Gastroesophageal sphincter (tissue), 3 donors: ENCODE results near the gene RAC2.
A peak's percentile ranks its signal among the peaks of the same experiment; 100 is the strongest.

Source experiments
- CTCF ChIP-seq, 4 experiments: fragments of 200-600 bp in 2 of 4; fragments of 450-650 bp in 2 of 4; sonication (generic) in 1 of 4; IDR thresholded peaks; one replicate each; pipeline ENCODE4 v1.5.1; 2017 to 2019; ENCODE audit warnings: antibody characterized with exemption in 4 of 4, mild to moderate bottlenecking in 2 of 4, moderate library complexity in 2 of 4
- POLR2A ChIP-seq, 2 donors: fragments of 450-650 bp; IDR thresholded peaks; one replicate each; pipeline ENCODE4 v1.6.1; 2017; ENCODE audit warnings: antibody characterized with exemption in 2 of 2, mild to moderate bottlenecking in 2 of 2, moderate library complexity in 1 of 2
- POLR2AphosphoS5 ChIP-seq: sonication (generic); formaldehyde crosslinking; IDR thresholded peaks from one replicate; pipeline ENCODE4 v1.6.1; 2017; ENCODE audit warnings: antibody characterized with exemption

- TF ChIP-seq CTCF (IDR thresholded peaks at IDR 0.05) (no peak), POLR2AphosphoS5 (peak; percentile 31), POLR2A (IDR thresholded peaks at IDR 0.05) (no peak)
These were observed 55.1 kb downstream of the RAC2 start for GRCh38 chr22:37188901-37189466.
